ENCODE results near the gene ORC4. TPM values are rescaled to one million over a fixed set of nuclear protein-coding genes. Genes with fewer than 3 reads are reported as not detected.

ORC4 gene
- total RNA-seq = 79.6 TPM

DNA sequence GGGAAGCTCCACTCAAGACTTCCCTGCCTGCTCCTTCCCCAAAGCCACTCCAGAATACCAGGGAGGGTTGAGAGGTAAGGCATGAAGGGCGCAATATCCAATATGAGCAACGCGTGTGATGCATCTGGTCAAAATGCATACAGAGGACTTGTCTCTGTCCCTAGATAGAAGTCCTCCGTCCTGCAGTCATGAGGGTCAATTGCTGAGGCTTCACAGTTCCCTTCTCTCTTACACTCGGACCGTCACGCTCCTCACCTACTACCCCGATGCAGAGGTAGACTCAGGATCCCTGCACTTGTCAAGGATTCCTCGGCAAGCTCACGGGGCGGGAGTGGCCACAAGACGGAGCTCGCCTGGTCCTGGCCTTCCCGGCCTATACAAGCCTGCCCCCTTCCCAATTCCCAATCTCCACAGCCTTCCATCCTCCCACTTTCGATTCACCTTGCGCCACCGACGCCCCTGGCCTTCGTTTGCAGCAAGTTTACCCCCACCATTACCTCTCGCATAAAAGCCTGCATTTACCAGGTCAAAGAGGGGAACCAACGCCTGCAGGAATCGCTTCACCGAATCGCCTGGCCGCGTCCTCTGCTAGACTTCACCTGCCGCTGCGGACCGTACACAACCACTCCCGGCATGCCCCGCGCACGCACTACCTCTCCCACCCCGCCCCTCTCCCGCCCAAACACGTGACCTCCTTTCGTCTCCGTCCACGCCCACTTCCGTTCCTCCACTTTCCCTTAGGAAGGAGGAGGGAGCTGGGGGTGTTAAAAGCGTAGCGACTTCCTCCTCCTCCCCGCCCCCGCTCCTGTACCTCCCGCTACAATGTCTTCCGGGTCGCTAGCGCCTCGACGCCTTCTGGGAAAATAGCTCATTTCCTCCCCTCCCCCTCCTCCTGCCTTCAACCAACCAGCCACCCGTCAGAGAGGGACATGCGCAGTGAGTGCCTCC lies at the start of gene ORC4:
ORC4 (minus strand) TSS at position 627 of the 948 bp plus-strand sequence. CDS start 44,779 bp downstream, outside the sequence.
- intact Hi-C loops (cut with DNase I) = loop anchor here (1.0 to 10.0 kb wide), 4 partner anchors 176 to 1564 kb away; partner anchors contain the start of genes ACVR2A, EPC2 and MMADHC
- H3K36me3 ChIP-seq = no peaks in the 10 kb centered on the region
- peak; percentile 91 to 99 for DNase-seq (ENCODE audit: low spot score in 2 of 2)
- TF ChIP-seq, protein P1, sequence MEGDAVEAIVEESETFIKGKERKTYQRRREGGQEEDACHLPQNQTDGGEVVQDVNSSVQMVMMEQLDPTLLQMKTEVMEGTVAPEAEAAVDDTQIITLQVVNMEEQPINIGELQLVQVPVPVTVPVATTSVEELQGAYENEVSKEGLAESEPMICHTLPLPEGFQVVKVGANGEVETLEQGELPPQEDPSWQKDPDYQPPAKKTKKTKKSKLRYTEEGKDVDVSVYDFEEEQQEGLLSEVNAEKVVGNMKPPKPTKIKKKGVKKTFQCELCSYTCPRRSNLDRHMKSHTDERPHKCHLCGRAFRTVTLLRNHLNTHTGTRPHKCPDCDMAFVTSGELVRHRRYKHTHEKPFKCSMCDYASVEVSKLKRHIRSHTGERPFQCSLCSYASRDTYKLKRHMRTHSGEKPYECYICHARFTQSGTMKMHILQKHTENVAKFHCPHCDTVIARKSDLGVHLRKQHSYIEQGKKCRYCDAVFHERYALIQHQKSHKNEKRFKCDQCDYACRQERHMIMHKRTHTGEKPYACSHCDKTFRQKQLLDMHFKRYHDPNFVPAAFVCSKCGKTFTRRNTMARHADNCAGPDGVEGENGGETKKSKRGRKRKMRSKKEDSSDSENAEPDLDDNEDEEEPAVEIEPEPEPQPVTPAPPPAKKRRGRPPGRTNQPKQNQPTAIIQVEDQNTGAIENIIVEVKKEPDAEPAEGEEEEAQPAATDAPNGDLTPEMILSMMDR (IDR thresholded peaks at IDR 0.05) = peak in 2 of 3 experiments; percentile 17 to 43
- no peaks in the 10 kb centered on the region for H3K9me3 ChIP-seq
- H3K27ac ChIP-seq = peak within 1 kb of the TSS; percentile 89 to 91
- H3K4me3 ChIP-seq = peak within 1 kb of the TSS; percentile 81 to 86
- H3K4me1 ChIP-seq = peaks cover 3 to 15% of the 10 kb centered on the region in 2 donors
- no peaks in the 10 kb centered on the region for H3K27me3 ChIP-seq

DNA sequence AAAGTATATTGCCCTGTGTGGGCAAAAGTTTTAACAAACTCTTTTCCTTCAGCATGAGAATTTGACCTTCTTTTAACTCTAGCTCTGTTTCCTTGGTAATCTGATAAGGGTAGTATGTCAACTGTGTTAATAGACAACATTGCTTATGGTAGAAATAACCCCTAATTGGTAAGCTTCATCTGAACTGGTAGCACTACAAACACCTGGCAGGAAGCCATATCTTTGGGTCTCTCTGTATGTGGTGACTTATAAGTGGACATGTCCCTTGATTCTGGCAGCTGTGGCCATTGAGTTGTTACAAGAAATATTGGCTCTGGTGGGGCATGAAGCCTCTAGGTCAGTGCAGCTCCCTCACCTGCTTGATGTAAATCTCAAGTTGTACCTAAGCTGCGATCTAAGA lies 47.3 kb upstream of the ORC4 start:
- TF ChIP-seq, protein P1 (IDR thresholded peaks at IDR 0.05) = no peak
- intact Hi-C loops (cut with DNase I) = no loop called here

DNA sequence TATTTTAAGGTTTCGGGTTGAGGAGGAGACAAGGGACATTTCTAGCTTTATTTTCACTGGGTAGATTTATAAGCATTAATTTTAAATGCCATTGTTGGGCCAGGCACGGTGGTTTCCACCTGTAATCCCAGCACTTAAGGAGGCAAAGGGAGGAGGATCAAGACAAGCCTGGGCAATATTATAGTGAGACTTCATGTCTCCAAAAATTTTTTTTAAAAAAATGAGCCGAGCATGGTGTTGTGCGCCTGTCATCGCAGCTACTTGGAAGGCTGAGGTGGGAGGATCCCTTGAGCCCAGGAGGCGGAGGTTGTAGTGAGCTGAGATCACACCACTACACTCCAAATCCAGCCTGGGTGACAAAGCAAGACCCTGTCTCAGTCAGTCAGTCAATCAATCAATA lies 45.4 kb upstream of the ORC4 start:
- Histone ChIP-seq H3K4me1 (no peaks in the 10 kb centered on the region), H3K36me3 (no peaks in the 10 kb centered on the region), H3K27ac (no peak overlapping the region), H3K9me3 (no peaks in the 10 kb centered on the region), H3K27me3 (no peaks in the 10 kb centered on the region), H3K4me3 (no peak overlapping the region)
- TF ChIP-seq, protein P1 (IDR thresholded peaks at IDR 0.05) = no peak
- intact Hi-C loops (cut with DNase I) = no loop called here
- DNase-seq (ENCODE audit: low spot score in 2 of 2) = no peak

More for the DNA sequence above, 47.3 kb upstream of the ORC4 start:
- H3K36me3 ChIP-seq = no peaks in the 10 kb centered on the region
- H3K27me3 ChIP-seq = no peaks in the 10 kb centered on the region
- no peak overlapping the region for H3K4me3 ChIP-seq
- no peak for DNase-seq (ENCODE audit: low spot score in 2 of 2)
- H3K4me1 ChIP-seq = no peaks in the 10 kb centered on the region
- H3K27ac ChIP-seq = no peak overlapping the region
- H3K9me3 ChIP-seq = no peaks in the 10 kb centered on the region

GRCh38 chr2:148063633-148064032 lies 43.1 kb upstream of the ORC4 start:
- H3K27me3 ChIP-seq = no peaks in the 10 kb centered on the region

GRCh38 chr2:148058641-148059040 lies 38.1 kb upstream of the ORC4 start:
- no peak for DNase-seq (ENCODE audit: low spot score in 2 of 2)
- Histone ChIP-seq H3K27ac (no peak overlapping the region), H3K4me3 (no peak overlapping the region), H3K9me3 (no peaks in the 10 kb centered on the region), H3K4me1 (no peaks in the 10 kb centered on the region), H3K27me3 (no peaks in the 10 kb centered on the region), H3K36me3 (peaks cover 0 to 7% of the 10 kb centered on the region in 2 donors)
- intact Hi-C loops (cut with DNase I) = no loop called here
- TF ChIP-seq, protein P1 (IDR thresholded peaks at IDR 0.05) = no peak

More at GRCh38 chr2:148063633-148064032, 43.1 kb upstream of the ORC4 start:
- H3K4me1 ChIP-seq = no peaks in the 10 kb centered on the region
- DNase-seq (ENCODE audit: low spot score in 2 of 2) = no peak
- H3K27ac ChIP-seq = no peak overlapping the region
- H3K4me3 ChIP-seq = no peak overlapping the region
- intact Hi-C loops (cut with DNase I) = no loop called here
- no peaks in the 10 kb centered on the region for H3K36me3 ChIP-seq
- TF ChIP-seq, protein P1 (IDR thresholded peaks at IDR 0.05) = no peak
- no peaks in the 10 kb centered on the region for H3K9me3 ChIP-seq
